ENCODE measurements around the gene CASZ1. TPM values are rescaled to one million over a fixed set of nuclear protein-coding genes. Genes with fewer than 3 reads are reported as not detected.

Gene CASZ1
- total RNA-seq, 2 experiments from 2014 or later, result 1.7 to 2.0 TPM

DNA sequence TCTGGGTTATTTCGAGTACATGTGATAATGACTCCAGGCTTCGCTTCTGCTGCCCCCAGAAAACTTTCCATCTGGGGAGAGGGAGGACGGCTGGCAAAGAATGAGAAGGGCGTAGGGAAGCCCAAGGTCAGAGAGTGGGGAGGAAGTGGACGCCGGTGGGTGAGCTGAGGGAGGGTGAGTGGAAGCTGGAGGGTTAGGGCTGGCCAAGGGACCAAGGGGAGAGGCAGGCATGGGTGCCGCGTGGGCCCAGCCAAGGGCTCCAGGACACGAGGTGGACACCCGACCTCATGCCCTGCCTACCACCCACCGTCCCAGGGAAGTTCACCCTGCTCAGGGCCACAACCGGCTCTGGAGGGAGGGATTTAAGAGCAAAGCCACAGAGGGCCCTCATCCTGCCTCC, 75.8 kb downstream of the CASZ1 start:
- no peaks in the 10 kb centered on the region for H3K36me3 Mint-ChIP-seq (ENCODE audit: low read depth)
- intact Hi-C loops (cut with micrococcal nuclease), result no loop called here
- H3K27me3 Mint-ChIP-seq (ENCODE audit: low read depth), result no peaks in the 10 kb centered on the region
- no peak for DNase-seq
- no peak overlapping the region for H3K27ac Mint-ChIP-seq
- no peaks in the 10 kb centered on the region for H3K4me1 Mint-ChIP-seq (ENCODE audit: low read depth)
- H3K9me3 Mint-ChIP-seq, result no peaks in the 10 kb centered on the region
- CTCF ChIA-PET, result no interaction called here
- no peak overlapping the region for H3K4me3 Mint-ChIP-seq

DNA sequence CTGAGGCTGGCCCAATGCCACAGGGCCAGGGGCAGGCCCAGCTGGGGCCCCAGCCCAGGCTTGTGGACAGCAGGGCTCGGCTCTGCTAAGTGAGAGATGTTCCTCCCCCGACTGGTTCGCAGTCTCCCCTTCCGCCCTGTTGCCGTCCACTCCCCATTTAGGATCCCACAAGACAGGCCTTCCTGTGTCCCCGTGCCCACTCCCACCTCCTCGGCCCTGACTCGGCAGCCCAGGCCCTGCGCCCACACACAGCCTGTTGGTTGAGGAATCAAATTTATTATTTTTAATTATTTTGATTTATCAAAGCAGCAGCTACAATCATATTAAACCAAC, 78.4 kb downstream of the CASZ1 start:
- Mint-ChIP-seq H3K27me3 (ENCODE audit: low read depth) (peaks cover 1% of the 10 kb centered on the region), H3K27ac (no peak overlapping the region), H3K36me3 (ENCODE audit: low read depth) (no peaks in the 10 kb centered on the region), H3K4me3 (no peak overlapping the region), H3K4me1 (ENCODE audit: low read depth) (no peaks in the 10 kb centered on the region), H3K9me3 (no peaks in the 10 kb centered on the region)
- intact Hi-C loops (cut with micrococcal nuclease), result no loop called here
- CTCF ChIA-PET, result interaction anchor here (1.7 kb wide), 1 partner anchor 211 kb away, joined by 4 read pairs; no protein-coding TSS in a partner anchor
- no peak for DNase-seq

- H3K27ac Mint-ChIP-seq, result no peak overlapping the region
- no peak for DNase-seq
- no peaks in the 10 kb centered on the region for H3K36me3 Mint-ChIP-seq (ENCODE audit: low read depth)
- intact Hi-C loops (cut with micrococcal nuclease), result no loop called here
- no peaks in the 10 kb centered on the region for H3K4me1 Mint-ChIP-seq (ENCODE audit: low read depth)
- no peaks in the 10 kb centered on the region for H3K9me3 Mint-ChIP-seq
- H3K27me3 Mint-ChIP-seq (ENCODE audit: low read depth), result peaks cover 1% of the 10 kb centered on the region
- no peak overlapping the region for H3K4me3 Mint-ChIP-seq
- CTCF ChIA-PET, result interaction anchor here (1.7 kb wide), 1 partner anchor 210 kb away, joined by 4 read pairs; no protein-coding TSS in a partner anchor
Measured at GRCh38 chr1:10717296-10718082, 79.0 kb downstream of the CASZ1 start.

DNA sequence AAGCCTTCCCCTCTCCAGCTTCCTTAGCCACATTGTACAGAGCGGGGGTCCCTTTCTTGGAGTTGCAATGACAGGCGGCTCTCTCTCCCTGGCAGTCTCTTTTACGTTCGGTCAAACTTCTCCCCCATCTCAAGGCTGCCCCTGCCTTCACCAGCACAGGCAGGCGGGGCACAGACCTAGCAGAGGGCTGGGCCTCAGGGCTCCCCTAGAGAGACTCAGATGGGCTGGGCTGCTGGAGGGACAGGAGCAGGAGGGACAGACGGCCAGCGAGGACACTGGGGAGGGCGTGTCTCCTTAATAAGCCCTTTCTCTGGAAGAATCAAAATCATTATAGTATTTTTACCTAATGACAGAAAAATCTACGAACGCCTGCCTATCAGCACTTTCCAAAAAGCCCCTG, 79.6 kb downstream of the CASZ1 start:
- no peaks in the 10 kb centered on the region for H3K4me1 Mint-ChIP-seq (ENCODE audit: low read depth)
- H3K9me3 Mint-ChIP-seq, result no peaks in the 10 kb centered on the region
- H3K36me3 Mint-ChIP-seq (ENCODE audit: low read depth), result no peaks in the 10 kb centered on the region
- CTCF ChIA-PET, result interaction anchor here (1.7 kb wide), 1 partner anchor 210 kb away, joined by 4 read pairs; no protein-coding TSS in a partner anchor
- H3K27ac Mint-ChIP-seq, result no peak overlapping the region
- DNase-seq, result no peak
- intact Hi-C loops (cut with micrococcal nuclease), result no loop called here
- H3K4me3 Mint-ChIP-seq, result no peak overlapping the region
- H3K27me3 Mint-ChIP-seq (ENCODE audit: low read depth), result peaks cover 1% of the 10 kb centered on the region

DNA sequence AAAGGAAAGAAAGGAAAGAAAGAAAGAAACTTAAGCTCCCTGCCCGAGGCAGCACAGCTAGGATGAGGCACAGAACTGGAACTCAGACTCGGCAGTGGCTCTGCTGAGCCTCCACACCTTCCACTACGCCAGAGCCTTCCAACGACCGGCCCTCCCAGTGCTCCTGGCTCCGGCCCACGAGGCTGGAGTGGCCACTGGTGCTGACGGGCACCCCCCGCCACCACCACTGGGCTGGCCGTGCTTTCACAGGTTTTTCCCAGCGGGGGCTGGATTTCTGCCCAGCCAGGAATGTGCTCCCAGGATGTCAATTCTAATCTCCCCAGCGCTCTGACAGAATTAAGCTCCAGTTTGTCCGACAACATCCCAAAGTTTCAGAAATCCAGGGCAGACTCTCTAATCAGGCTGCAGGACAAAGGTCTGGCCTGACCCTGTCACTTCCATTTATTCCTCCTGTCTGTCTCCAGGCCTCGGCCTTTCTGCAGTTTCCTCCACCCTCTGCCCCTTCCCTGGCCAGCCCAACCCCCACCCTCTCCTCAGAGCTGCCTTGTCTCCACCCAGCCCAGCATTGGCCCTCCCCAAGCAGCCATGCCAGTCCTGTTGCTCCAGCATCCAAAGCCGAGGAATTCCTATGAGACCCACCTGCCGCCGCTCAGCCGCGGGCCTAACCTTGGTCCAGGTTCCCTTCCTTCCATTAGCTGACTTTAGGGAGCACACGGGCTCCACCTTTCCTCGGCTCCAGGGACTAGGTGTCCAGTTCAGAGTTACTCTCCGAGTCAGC, 81.9 kb downstream of the CASZ1 start:
- Mint-ChIP-seq H3K4me3 (no peak overlapping the region), H3K9me3 (no peaks in the 10 kb centered on the region), H3K27me3 (ENCODE audit: low read depth) (peaks cover 1% of the 10 kb centered on the region), H3K4me1 (ENCODE audit: low read depth) (no peaks in the 10 kb centered on the region), H3K36me3 (ENCODE audit: low read depth) (no peaks in the 10 kb centered on the region), H3K27ac (no peak overlapping the region)
- no peak for DNase-seq
- intact Hi-C loops (cut with micrococcal nuclease), result no loop called here
- CTCF ChIA-PET, result no interaction called here

DNA sequence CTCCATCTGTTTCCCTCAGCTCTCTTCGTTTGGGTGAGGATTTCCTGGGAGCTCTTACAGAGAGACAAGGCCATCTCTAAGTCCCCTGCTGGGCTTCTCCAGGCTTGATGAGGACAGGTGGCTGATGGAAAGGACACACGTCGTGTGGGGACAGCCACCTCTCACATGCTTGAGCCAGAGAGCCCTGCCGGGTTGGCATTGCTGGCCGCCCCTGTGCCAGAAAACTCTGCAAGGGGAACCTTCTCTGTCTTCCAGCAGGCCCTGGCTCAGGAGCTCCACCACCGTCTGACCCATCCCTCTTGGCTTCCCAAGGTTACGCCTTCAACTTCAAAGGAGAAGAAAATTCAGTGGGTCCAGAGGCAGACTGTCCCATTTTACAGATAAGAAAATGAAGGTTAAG, 82.8 kb downstream of the CASZ1 start:
- no peaks in the 10 kb centered on the region for H3K4me1 Mint-ChIP-seq (ENCODE audit: low read depth)
- no peak for DNase-seq
- CTCF ChIA-PET, result interaction anchor here (0.6 kb wide), 1 partner anchor 14 kb away, joined by 3 read pairs; no protein-coding TSS in a partner anchor
- no peaks in the 10 kb centered on the region for H3K9me3 Mint-ChIP-seq
- H3K36me3 Mint-ChIP-seq (ENCODE audit: low read depth), result no peaks in the 10 kb centered on the region
- H3K4me3 Mint-ChIP-seq, result no peak overlapping the region
- no peak overlapping the region for H3K27ac Mint-ChIP-seq
- intact Hi-C loops (cut with micrococcal nuclease), result no loop called here
- H3K27me3 Mint-ChIP-seq (ENCODE audit: low read depth), result peaks cover 1% of the 10 kb centered on the region

DNA sequence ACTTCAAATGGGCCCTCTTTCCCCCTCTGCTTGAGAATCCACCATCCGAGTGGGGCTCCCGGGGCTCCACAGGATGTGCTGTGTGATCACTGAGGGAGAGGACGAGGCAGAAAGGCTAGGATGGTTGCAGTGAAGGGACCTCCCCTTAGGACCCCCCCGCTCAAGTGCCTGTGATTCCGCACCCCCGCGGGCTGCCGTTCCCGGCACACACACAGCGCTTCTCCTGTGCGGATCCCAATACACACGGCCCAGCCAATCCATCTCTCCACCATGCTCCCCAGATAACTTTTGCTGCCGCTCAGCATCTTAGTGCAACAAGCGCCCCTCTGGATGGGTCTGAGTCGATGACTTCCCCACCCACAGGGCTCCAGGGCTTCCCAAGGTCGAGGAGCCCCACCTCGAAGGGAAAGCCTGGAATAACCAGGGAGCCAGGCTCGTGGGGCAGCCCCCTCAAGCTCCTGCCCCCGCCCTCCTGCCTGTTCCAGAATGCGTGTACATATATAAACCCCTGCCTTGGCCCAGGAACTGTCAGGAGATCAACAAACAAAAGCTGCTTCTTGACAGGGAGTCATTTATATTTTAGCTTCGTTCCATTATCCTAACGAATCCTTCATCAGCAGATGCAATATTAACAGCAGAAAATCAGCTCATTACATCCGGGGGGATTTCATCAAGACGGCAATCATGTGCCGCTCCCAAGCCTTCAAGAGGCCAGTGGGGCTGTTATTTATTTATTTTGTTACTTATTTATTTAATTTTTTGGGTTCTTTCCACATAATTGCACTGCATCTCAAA, 83.7 kb downstream of the CASZ1 start:
- Mint-ChIP-seq H3K27me3 (ENCODE audit: low read depth) (peaks cover 1% of the 10 kb centered on the region), H3K9me3 (no peaks in the 10 kb centered on the region), H3K4me3 (no peak overlapping the region), H3K4me1 (ENCODE audit: low read depth) (no peaks in the 10 kb centered on the region), H3K27ac (no peak overlapping the region), H3K36me3 (ENCODE audit: low read depth) (no peaks in the 10 kb centered on the region)
- intact Hi-C loops (cut with micrococcal nuclease), result no loop called here
- DNase-seq, result no peak
- CTCF ChIA-PET, result no interaction called here

DNA sequence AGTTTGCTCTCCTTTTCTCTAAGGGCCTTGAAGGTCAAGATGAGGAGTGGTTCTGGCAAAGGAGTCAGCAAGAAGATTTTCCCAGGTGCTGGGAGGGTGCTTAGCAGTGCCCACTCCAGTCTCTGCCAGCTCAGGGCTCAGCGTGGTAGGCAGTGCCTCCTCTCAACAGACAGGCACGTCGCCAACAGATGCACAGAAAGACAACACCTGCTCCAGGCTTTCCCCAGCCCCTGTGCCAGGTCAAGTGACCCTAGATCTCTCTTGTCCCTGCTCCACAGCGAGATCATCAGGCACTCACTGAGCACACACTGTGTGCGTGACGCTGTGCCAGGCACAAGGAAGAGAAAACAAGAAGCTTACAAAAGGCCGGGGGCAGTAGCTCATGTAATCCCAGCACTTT, 86.0 kb downstream of the CASZ1 start:
- DNase-seq, result no peak
- Mint-ChIP-seq H3K4me3 (no peak overlapping the region), H3K36me3 (ENCODE audit: low read depth) (no peaks in the 10 kb centered on the region), H3K4me1 (ENCODE audit: low read depth) (no peaks in the 10 kb centered on the region), H3K9me3 (no peaks in the 10 kb centered on the region), H3K27me3 (ENCODE audit: low read depth) (peaks cover 1% of the 10 kb centered on the region), H3K27ac (no peak overlapping the region)
- CTCF ChIA-PET, result no interaction called here
- intact Hi-C loops (cut with micrococcal nuclease), result no loop called here

- Mint-ChIP-seq H3K4me1 (ENCODE audit: low read depth) (no peaks in the 10 kb centered on the region), H3K27ac (no peak overlapping the region), H3K4me3 (no peak overlapping the region), H3K27me3 (ENCODE audit: low read depth) (peaks cover 1% of the 10 kb centered on the region), H3K36me3 (ENCODE audit: low read depth) (no peaks in the 10 kb centered on the region), H3K9me3 (no peaks in the 10 kb centered on the region)
- intact Hi-C loops (cut with micrococcal nuclease), result no loop called here
- no peak for DNase-seq
- CTCF ChIA-PET, result no interaction called here
Measured at GRCh38 chr1:10709646-10710045, 86.8 kb downstream of the CASZ1 start.

GRCh38 chr1:10709165-10709564, 87.3 kb downstream of the CASZ1 start:
- Mint-ChIP-seq H3K4me3 (no peak overlapping the region), H3K27me3 (ENCODE audit: low read depth) (peaks cover 1% of the 10 kb centered on the region), H3K4me1 (ENCODE audit: low read depth) (no peaks in the 10 kb centered on the region), H3K36me3 (ENCODE audit: low read depth) (no peaks in the 10 kb centered on the region), H3K9me3 (no peaks in the 10 kb centered on the region), H3K27ac (no peak overlapping the region)
- CTCF ChIA-PET, result no interaction called here
- no peak for DNase-seq
- intact Hi-C loops (cut with micrococcal nuclease), result no loop called here

- H3K27me3 Mint-ChIP-seq (ENCODE audit: low read depth), result no peaks in the 10 kb centered on the region
- CTCF ChIA-PET, result no interaction called here
- H3K4me3 Mint-ChIP-seq, result no peak overlapping the region
- DNase-seq, result no peak
- H3K4me1 Mint-ChIP-seq (ENCODE audit: low read depth), result no peaks in the 10 kb centered on the region
- intact Hi-C loops (cut with micrococcal nuclease), result no loop called here
- no peaks in the 10 kb centered on the region for H3K9me3 Mint-ChIP-seq
- H3K27ac Mint-ChIP-seq, result no peak overlapping the region
- H3K36me3 Mint-ChIP-seq (ENCODE audit: low read depth), result no peaks in the 10 kb centered on the region
Measured at GRCh38 chr1:10708757-10709156, 87.7 kb downstream of the CASZ1 start.

DNA sequence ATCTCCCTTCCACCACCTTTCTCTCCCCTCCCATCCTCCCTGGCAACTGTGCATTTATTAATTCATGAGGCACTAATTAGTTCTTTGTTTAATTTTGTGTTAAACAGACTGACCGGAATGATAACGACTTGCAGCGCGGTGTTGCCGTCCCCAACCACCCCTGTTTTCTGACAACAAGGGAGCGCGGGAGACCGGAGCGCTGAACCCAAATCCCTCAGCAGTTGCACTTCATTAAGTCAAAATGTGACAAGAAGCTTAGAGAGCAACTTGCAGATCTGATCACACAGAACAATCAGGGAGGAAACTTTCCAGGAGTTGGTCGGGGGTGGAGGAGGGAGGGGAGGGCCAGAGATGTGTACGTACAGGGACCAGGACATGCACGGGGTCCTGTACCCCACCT, 89.2 kb downstream of the CASZ1 start:
- CTCF ChIA-PET, result no interaction called here
- Mint-ChIP-seq H3K4me1 (ENCODE audit: low read depth) (no peaks in the 10 kb centered on the region), H3K27me3 (ENCODE audit: low read depth) (no peaks in the 10 kb centered on the region), H3K4me3 (no peak overlapping the region), H3K27ac (no peak overlapping the region), H3K36me3 (ENCODE audit: low read depth) (no peaks in the 10 kb centered on the region), H3K9me3 (no peaks in the 10 kb centered on the region)
- intact Hi-C loops (cut with micrococcal nuclease), result no loop called here
- no peak for DNase-seq
